NCI-H524 treated with DMSO at 0.1 percent for 48 hours (cell line): ENCODE results near the gene DSCAML1.

Experiments
- DNase-seq: peaks from one replicate; lab custom pipeline; 2025; lab: John Stamatoyannopoulos, UW

DSCAML1 gene

GRCh38 chr11:117520201-117520600, 276.8 kb downstream of the DSCAML1 start:
- DNase-seq: no peak

DNA sequence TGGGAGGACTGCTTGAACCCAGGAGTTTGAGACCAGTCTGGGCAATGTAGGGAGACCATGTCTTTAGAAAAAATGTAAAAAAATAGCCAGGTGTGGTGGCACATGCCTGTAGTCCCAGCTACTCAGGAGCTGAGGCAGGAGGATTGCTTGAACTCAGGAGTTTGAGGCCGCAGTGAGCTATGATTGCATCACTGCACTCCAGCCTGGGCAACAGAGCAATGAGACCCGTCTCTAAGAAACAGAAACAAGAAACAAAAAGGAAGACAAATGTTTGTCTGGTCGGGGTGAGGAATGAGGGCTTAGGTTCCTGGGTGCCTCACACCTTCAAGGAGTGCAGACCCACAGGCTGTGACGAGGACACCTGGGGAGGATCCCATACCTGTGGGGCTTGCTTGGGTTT, 277.4 kb downstream of the DSCAML1 start:
- DNase-seq: no peak

GRCh38 chr11:117519170-117519569, 277.8 kb downstream of the DSCAML1 start:
- DNase-seq: peak; percentile 22

DNA sequence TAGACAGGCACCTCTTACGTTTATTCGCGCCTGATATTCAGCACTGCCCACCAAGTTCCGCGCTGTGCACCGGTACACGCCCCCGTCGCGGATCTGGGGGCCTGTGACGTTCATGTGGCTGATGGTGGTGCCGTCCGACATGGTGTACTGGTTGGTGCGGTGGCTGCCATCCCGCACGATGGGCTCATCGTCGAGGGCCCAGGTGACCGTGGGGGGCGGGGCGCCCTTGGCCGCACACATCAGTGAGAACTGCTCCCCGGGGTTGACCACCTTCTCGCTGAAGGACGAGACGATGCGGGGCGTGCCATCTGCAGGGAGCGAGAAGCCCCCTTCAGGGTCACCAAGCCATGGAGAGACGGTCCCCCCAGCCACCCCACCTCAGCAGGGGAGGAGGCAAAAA, 278.6 kb downstream of the DSCAML1 start:
- DNase-seq: no peak

DNA sequence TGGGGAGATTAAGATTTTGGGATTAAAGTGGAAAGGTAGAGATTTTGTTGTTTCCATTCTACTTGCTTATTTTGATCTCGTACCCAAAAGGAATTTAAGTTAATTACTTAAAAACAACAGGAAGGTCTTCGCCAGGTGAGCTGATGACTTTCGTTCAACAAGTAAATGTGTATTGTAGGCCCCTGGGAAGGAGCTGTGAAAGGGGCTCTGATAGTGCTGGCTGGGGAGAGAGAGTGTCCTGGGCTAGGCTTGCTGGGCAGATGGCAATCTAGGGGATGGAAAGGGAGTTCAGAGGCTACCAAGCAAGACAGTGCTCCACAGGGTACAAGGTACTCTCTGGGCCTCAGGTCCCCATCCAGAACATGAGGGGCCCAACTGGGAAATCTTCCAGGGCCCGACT, 279.9 kb downstream of the DSCAML1 start:
- no peak for DNase-seq

GRCh38 chr11:117515892-117516787, 280.9 kb downstream of the DSCAML1 start:
- DNase-seq: no peak

- DNase-seq: no peak
Observed at GRCh38 chr11:117514256-117514655, 282.8 kb downstream of the DSCAML1 start.

DNA sequence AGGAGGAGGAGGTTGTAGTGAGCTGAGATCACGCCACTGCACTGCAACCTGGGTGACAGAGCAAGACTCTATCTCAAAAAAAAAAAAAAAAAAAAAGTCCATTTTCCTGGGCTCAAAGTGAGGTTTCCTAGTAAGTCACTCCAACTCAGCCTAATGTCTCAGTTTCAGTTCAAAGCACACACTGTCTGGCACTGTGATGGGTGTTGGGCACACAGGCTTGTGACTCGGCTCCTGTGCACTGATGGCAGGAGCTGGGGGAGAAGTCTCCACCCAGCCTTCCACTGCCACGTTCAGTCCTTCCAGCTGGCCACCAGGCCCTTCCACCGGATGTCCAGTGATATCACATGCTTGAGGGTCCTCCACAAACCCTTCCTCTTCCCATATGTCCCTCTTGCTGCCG, 283.4 kb downstream of the DSCAML1 start:
- no peak for DNase-seq

DNA sequence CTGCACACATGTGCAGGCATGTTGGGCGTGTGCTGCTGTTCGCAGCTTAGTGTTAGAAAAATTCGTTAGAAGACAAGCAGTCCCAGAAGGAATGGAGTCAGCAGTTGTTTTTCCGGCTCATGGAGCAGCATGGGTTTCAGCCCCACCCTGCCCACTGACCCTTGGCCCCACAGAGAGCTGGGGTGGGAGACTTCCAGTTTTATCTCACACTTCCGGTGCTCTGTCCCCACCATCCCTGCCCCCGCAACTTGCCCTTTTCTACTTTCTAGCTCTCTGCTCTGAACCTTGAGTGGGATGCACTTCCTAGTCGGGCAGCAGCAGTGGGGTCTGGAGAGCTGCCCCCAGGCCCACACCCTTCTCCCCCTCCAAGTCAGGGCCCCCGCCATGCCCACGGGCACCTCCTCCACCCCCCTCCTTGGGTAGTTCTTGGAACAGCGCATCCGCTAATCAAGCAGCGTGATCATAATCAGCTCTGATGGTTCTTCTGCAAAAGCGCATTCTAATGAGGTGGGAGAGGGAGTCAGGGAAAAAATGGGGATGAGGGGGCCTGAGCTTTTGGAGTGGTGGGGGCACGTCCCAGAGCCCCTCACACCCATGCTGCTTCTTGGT, 285.0 kb downstream of the DSCAML1 start:
- DNase-seq: no peak

DNA sequence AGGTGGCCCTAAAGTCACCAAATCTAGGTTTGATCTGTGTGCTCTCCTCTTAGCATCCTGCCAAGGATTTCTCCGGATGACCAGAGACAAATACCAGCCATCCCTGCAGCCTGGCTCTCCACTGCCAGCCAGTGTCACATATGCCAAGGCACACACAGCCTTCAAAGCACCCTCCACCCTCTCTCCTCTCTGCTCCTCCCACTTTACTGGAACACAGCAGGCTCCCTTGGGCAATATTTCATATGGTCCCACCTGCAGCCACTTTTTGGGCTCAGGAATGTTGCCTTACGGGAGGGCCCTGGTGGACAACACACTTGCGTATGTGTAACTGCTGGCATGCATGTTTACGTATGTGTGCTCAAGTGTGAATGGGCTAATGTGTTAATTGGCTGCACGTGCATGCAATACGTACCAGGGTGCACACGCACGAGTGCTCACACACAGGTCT, 285.5 kb downstream of the DSCAML1 start:
- DNase-seq: no peak

DNA sequence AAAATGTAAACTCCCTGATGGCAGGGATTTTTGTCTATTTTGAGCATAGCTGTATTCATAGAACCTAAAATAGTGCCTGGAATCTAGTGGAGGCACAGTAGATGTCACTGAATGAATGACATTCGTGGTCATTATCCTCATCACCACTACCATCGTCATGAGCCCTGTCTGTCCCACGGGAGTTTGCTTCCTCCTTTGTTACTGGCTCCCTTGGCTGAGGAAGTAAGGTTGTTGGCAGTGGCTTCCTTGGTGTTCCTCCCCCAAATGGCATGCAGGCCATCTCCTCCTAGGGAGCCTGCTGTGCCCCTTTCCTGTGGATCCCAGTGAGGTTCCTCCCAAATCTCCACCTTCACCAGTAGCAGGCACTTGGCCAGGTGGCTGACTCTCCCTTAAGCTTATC, 286.4 kb downstream of the DSCAML1 start:
- no peak for DNase-seq

- no peak for DNase-seq
Observed at GRCh38 chr11:117509543-117509942, 287.5 kb downstream of the DSCAML1 start.

- DNase-seq: no peak
Observed at GRCh38 chr11:117506971-117507370, 290.0 kb downstream of the DSCAML1 start.

DNA sequence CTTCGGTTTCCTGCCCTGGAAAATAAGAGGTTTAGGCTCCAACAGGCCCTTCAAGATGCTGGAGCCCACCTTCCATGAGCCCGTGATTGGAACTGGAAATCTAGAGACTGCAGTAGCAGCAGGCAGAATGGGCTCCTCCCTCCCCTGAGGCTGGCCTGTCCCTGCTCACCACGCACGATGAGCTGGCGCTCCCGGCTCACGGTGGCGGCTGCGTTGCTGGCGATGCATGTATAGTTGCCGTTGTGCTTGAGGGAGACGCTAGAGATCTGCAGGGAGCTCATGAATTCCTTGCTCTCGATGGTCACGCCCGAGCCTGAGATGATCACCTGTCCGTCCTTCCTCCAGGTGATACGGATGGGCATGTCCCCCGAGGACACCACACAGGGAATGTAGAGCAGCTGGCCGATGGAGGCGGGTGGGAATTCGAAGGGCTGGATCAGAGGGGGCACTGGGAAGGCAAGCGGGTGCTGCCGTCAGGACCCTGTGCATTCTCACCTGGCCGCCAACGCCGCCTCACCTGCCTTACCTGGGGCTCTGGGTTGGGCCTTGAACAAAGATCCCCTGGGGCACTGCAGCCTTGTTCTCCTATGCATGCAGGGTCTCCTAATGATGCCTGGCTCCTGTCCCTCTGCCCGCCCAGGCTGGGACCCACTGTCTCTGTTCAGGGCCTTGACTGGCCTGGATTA, 291.6 kb downstream of the DSCAML1 start:
- no peak for DNase-seq

- DNase-seq: no peak
Observed at GRCh38 chr11:117502779-117503100, 294.3 kb downstream of the DSCAML1 start.

GRCh38 chr11:117502015-117502778, 294.8 kb downstream of the DSCAML1 start:
- no peak for DNase-seq

- no peak for DNase-seq
Observed at GRCh38 chr11:117501237-117501898, 295.6 kb downstream of the DSCAML1 start.

- no peak for DNase-seq
Observed at GRCh38 chr11:117498791-117499190, 298.2 kb downstream of the DSCAML1 start.

- no peak for DNase-seq
Observed at GRCh38 chr11:117497206-117497951, 299.6 kb downstream of the DSCAML1 start.

DNA sequence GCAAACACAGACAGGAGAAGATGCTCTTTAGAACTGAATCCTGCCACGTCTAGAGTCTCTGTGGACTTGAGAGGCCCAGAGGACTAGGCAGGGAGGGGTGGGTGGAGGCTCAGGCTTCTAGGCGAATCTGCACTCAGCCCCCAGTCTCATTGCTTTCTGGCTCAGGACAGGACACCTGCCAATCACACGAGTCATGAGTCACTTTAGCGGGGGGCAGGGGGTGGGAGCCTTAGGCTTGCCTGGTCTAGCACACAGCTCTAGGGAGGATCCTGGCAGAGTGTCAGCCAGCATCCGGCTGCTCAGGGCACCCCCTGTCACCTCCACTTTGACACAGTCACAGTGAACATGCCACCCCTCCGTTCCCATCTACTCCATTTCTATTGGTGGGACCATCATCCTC, 301.7 kb downstream of the DSCAML1 start:
- DNase-seq: no peak
